A549 (cell line): ENCODE data around the gene HLF.

Experiments used
- BHLHE40 ChIP-seq: IDR thresholded peaks from 2 replicates; pipeline ENCODE4 v1.6.1; 2012; ENCODE audit warnings: low read depth, low read length, inconsistent platforms
- CTCF ChIP-seq: fragments of >200 bp; sonication (Bioruptor Twin); formaldehyde crosslinking; IDR thresholded peaks from 3 replicates; pipeline ENCODE4 v1.5.1; 2016
- HDAC2 ChIP-seq: fragments of 200-600 bp; sonication (generic); IDR thresholded peaks from 2 replicates; pipeline ENCODE4 v1.6.1; 2016

DNA sequence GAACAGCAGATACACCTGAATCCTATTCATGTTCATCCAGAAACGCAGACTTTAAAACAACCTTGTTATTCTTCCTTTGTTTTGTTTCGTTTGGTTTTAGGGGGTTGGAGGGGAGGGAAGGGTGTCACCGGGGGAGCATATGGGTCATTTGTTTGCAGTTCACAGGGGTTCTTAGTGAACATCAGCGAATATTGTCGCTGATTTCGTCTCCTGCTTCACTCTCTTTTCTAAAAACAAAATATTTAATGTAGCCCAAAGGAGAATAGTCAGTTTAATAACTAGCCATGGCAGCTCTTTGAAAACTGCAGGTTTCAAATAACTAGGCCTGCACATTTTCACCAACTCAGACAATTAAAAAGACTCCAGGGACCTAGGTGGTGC is 37.6 kb downstream of the HLF start:
- no peak for TF ChIP-seq CTCF
- TF ChIP-seq BHLHE40: no peak
- TF ChIP-seq HDAC2: no peak
